Liver (tissue), 9 donors: ENCODE results near the gene NUAK1. TPM values are rescaled to one million over a fixed set of nuclear protein-coding genes. Genes with fewer than 3 reads are reported as not detected.

ENCODE experiments used
- DNase-seq: peaks from one replicate; pipeline ENCODE4 v3.0.0-alpha.2; 2017; ENCODE audit warnings: low spot score
- H3K27ac ChIP-seq, 2 donors: one replicate each; pipeline ENCODE4 v1.7.0; 2013; ENCODE audit warnings: inconsistent platforms in 2 of 2, low read length in 2 of 2, control low read depth in 1 of 2, low read depth in 1 of 2, mild to moderate bottlenecking in 1 of 2
- H3K27me3 ChIP-seq, 4 donors: one replicate each; pipeline versions ENCODE4 v1.6.1 to v1.7.0; 2013; ENCODE audit warnings: low read length in 3 of 4, inconsistent platforms in 1 of 4, mild to moderate bottlenecking in 1 of 4, moderate library complexity in 1 of 4; ENCODE audit not compliant: control insufficient read depth in 4 of 4, insufficient read depth in 4 of 4
- H3K36me3 ChIP-seq, 4 donors: one replicate each; pipeline versions ENCODE4 v1.6.1 to v1.7.0; 2013; ENCODE audit warnings: low read length in 3 of 4, mild to moderate bottlenecking in 3 of 4, low read depth in 1 of 4, moderate library complexity in 1 of 4; ENCODE audit not compliant: control insufficient read depth in 4 of 4, insufficient read depth in 3 of 4
- H3K4me1 ChIP-seq, 4 donors: one replicate each; pipeline versions ENCODE4 v1.6.1 to v1.7.0; 2013; ENCODE audit warnings: low read length in 3 of 4, mild to moderate bottlenecking in 3 of 4, moderate library complexity in 1 of 4; ENCODE audit not compliant: control insufficient read depth in 4 of 4, insufficient read depth in 4 of 4
- H3K4me3 ChIP-seq, 3 donors: one replicate each; pipeline versions ENCODE4 v1.6.1 to v1.7.0; 2013; ENCODE audit warnings: low read length in 3 of 3, control low read depth in 1 of 3, low read depth in 1 of 3, mild to moderate bottlenecking in 1 of 3
- H3K9ac ChIP-seq, 2 donors: one replicate each; pipeline ENCODE4 v1.7.0; 2013; ENCODE audit warnings: low read length in 2 of 2, mild to moderate bottlenecking in 2 of 2, moderate library complexity in 2 of 2, control low read depth in 1 of 2, low read depth in 1 of 2
- H3K9me3 ChIP-seq, 4 donors: one replicate each; pipeline versions ENCODE4 v1.6.1 to v1.7.0; 2013; ENCODE audit warnings: low read length in 3 of 4; ENCODE audit not compliant: control insufficient read depth in 4 of 4
- ATF3 ChIP-seq: IDR thresholded peaks from 2 replicates; pipeline ENCODE4 v1.6.1; 2016; ENCODE audit warnings: antibody characterized with exemption
- EGR1 ChIP-seq, 2 donors: IDR thresholded peaks; 2 replicates each; pipeline ENCODE4 v1.6.1; 2016 to 2018; ENCODE audit warnings: antibody characterized with exemption in 2 of 2, low read depth in 2 of 2
- FOXA1 ChIP-seq: IDR thresholded peaks from 2 replicates; pipeline ENCODE4 v1.6.1; 2016; ENCODE audit warnings: antibody characterized with exemption
- FOXA2 ChIP-seq: IDR thresholded peaks from 2 replicates; pipeline ENCODE4 v1.6.1; 2016; ENCODE audit warnings: antibody characterized with exemption
- GABPA ChIP-seq, 2 donors: IDR thresholded peaks in 1 of 2; conservative IDR thresholded peaks in 1 of 2; 2 replicates each; pipeline ENCODE4 v1.6.1; 2016; ENCODE audit warnings: antibody characterized with exemption in 2 of 2, mild to moderate bottlenecking in 1 of 2, moderate library complexity in 1 of 2
- HNF4A ChIP-seq, 2 donors: conservative IDR thresholded peaks; 2 replicates each; pipeline ENCODE4 v1.6.1; 2016; ENCODE audit warnings: antibody characterized with exemption in 2 of 2, mild to moderate bottlenecking in 2 of 2
- JUND ChIP-seq, 2 donors: IDR thresholded peaks; 2 replicates each; pipeline ENCODE4 v1.6.1; 2016; ENCODE audit warnings: antibody characterized with exemption in 2 of 2
- MAX ChIP-seq: IDR thresholded peaks from 2 replicates; pipeline ENCODE4 v1.6.1; 2016; ENCODE audit warnings: antibody characterized with exemption
- NR2F2 ChIP-seq: IDR thresholded peaks from 2 replicates; pipeline ENCODE4 v1.6.1; 2016; ENCODE audit warnings: antibody characterized with exemption
- RAD21 ChIP-seq, 2 donors: IDR thresholded peaks; 2 replicates each; pipeline ENCODE4 v1.6.1; 2016; ENCODE audit warnings: antibody characterized with exemption in 2 of 2, mild to moderate bottlenecking in 2 of 2
- REST ChIP-seq: IDR thresholded peaks from 2 replicates; pipeline ENCODE4 v1.6.1; 2016; ENCODE audit warnings: antibody characterized with exemption, mild to moderate bottlenecking
- RXRA ChIP-seq, 2 donors: IDR thresholded peaks; 2 replicates each; pipeline ENCODE4 v1.6.1; 2017 to 2018; ENCODE audit warnings: antibody characterized with exemption in 2 of 2, mild to moderate bottlenecking in 1 of 2
- SP1 ChIP-seq: IDR thresholded peaks from 2 replicates; pipeline ENCODE4 v1.6.1; 2018; ENCODE audit warnings: antibody characterized with exemption, mild to moderate bottlenecking
- TAF1 ChIP-seq: conservative IDR thresholded peaks from 2 replicates; pipeline ENCODE4 v1.6.1; 2016; ENCODE audit warnings: antibody characterized with exemption, mild to moderate bottlenecking
- YY1 ChIP-seq: IDR thresholded peaks from 2 replicates; pipeline ENCODE4 v1.6.1; 2016; ENCODE audit warnings: antibody characterized with exemption, mild to moderate bottlenecking
- WGBS: extraction: QIAGEN DNeasy Blood & Tissue Kit; methylation state at CpG from one replicate; pipeline ENCODE4 v1.1.7; 2013; 5-methylcytosine and 5-hydroxymethylcytosine counted together
- polyA plus RNA-seq, 2 donors: library from polyadenylated mRNA; stranded (reverse) in 1 of 2; unstranded in 1 of 2; fragments of 200-250 nt in 1 of 2; fragments of >200 nt in 1 of 2; fragmentation: Nextera tagmentation in 1 of 2; extraction: Ambion mirVana in 1 of 2; gene quantifications; one replicate each; pipeline versions ENCODE4 v1.2.1 to v1.2.3, GENCODE V29; 2013 to 2015
- total RNA-seq, 2 donors: library from RNA; depleted of rRNA; stranded (reverse); fragments of >200 nt; gene quantifications; one replicate each; pipeline ENCODE4 v1.2.3, GENCODE V29; 2014
- TF ChIP-seq, protein P1 (sequence below): IDR thresholded peaks from 2 replicates; pipeline ENCODE4 v1.6.1; 2016; ENCODE audit warnings: antibody characterized with exemption
- donor health status: healthy.
- donor health status: healthy.
- donor health status: healthy.
- donor health status: healthy.
- donor health status: healthy.

NUAK1 gene
- total and polyA plus RNA-seq, 4 donors = 2.5 to 9.3 (median 3.9) TPM

DNA sequence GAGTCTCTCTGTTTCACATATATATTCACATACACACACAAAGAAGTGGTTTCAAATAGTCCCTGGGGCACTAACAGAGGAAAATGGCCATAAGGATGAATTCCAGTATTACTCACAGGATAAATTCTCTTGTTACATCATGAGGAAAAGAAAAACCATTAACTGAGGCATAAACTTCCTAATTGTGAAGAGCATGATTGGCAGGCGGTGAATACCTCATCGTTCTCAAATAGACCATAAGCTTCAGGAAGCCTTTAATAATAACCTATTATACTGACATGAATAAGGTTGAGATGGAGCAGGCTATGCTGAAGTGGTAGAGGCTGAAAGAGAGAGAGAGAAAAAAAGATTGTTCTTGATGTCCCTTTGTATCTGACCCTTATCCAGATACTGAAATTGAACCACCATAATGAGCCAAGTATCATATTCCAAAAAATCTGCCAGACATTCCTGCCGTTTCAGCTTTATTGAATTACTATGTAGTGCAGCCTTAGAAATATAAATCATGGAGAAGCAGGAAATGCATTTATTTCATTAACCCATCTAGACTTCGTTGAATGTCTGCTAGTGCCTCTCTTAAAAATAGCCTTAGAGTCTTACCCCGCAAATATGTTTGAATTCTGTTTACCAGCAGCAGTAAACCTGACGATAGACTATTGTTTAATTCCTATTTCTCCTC, 86.8 kb downstream of the NUAK1 start (continued):
- TF ChIP-seq GABPA (IDR thresholded peaks at IDR 0.05 in 1 of 2, conservative IDR thresholded peaks at IDR 0.05 in 1 of 2) (no peak), YY1 (no peak), ATF3 (no peak), TAF1 (no peak), RAD21 (IDR thresholded peaks at IDR 0.05) (no peak), MAX (no peak)

DNA sequence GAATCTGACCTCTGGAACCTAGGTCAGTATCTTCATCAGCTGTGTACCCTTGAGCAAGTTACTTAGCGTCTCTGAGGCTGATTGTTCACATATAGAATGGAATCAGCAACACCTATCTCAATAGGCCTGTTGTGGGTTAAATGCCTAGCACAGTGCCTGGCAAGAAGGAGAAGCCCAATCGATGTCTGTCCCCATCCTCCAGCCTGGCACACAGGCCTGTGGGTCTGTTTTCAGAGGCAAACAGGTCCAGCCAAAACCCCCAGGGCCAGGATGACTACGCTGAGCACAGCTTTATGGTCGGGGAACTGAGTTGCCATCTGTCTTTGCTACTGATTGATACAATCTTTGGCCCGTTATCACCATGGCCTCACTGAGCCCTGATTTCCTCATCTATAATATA, 89.2 kb downstream of the NUAK1 start:
- no peak overlapping the region for H3K27ac ChIP-seq
- H3K9me3 ChIP-seq = no peaks in the 10 kb centered on the region
- no peak overlapping the region for H3K4me3 ChIP-seq
- WGBS = 92% methylated on average over 5 of the region's 5 CpGs
- no peaks in the 10 kb centered on the region for H3K4me1 ChIP-seq
- DNase-seq = no peak
- H3K9ac ChIP-seq = no peak overlapping the region
- H3K27me3 ChIP-seq = no peaks in the 10 kb centered on the region
- TF ChIP-seq ATF3 (no peak), FOXA2 (no peak), REST (no peak), RXRA (IDR thresholded peaks at IDR 0.05) (no peak), YY1 (no peak), GABPA (IDR thresholded peaks at IDR 0.05 in 1 of 2, conservative IDR thresholded peaks at IDR 0.05 in 1 of 2) (no peak), EGR1 (IDR thresholded peaks at IDR 0.05; ENCODE audit: low read depth in 2 of 2) (no peak), MAX (no peak), NR2F2 (no peak), FOXA1 (no peak), TAF1 (no peak), SP1 (no peak), JUND (IDR thresholded peaks at IDR 0.05) (no peak), HNF4A (conservative IDR thresholded peaks at IDR 0.05) (no peak)
- TF ChIP-seq, protein P1, sequence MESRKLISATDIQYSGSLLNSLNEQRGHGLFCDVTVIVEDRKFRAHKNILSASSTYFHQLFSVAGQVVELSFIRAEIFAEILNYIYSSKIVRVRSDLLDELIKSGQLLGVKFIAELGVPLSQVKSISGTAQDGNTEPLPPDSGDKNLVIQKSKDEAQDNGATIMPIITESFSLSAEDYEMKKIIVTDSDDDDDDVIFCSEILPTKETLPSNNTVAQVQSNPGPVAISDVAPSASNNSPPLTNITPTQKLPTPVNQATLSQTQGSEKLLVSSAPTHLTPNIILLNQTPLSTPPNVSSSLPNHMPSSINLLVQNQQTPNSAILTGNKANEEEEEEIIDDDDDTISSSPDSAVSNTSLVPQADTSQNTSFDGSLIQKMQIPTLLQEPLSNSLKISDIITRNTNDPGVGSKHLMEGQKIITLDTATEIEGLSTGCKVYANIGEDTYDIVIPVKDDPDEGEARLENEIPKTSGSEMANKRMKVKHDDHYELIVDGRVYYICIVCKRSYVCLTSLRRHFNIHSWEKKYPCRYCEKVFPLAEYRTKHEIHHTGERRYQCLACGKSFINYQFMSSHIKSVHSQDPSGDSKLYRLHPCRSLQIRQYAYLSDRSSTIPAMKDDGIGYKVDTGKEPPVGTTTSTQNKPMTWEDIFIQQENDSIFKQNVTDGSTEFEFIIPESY = no peak
- no peaks in the 10 kb centered on the region for H3K36me3 ChIP-seq
